Vagina (tissue), 2 donors: ENCODE measurements around the gene CARD11. TPM values are rescaled to one million over a fixed set of nuclear protein-coding genes. Genes with fewer than 3 reads are reported as not detected.

ENCODE experiments used
- DNase-seq, 2 donors: peaks; one replicate each; pipeline ENCODE4 v3.0.0-alpha.2; 2017; ENCODE audit errors: extremely low spot score in 2 of 2
- H3K27ac ChIP-seq: fragments of 200-600 bp; sonication (generic); one replicate; pipeline ENCODE4 v1.5.1; 2019
- H3K27me3 ChIP-seq: fragments of 200-600 bp; sonication (generic); one replicate; pipeline ENCODE4 v1.5.1; 2019
- H3K36me3 ChIP-seq, 2 donors: fragments of 200-600 bp; sonication (generic); one replicate each; pipeline ENCODE4 v1.5.1; 2017 to 2019
- H3K4me1 ChIP-seq: fragments of 200-600 bp; sonication (generic); one replicate; pipeline ENCODE4 v1.5.1; 2019
- H3K4me3 ChIP-seq, 2 donors: fragments of 200-600 bp; sonication (generic); 1 replicate in 1 of 2; 2 replicates in 1 of 2; pipeline ENCODE4 v1.5.1; 2016 to 2019
- H3K9me3 ChIP-seq: fragments of 200-600 bp; sonication (generic); one replicate; pipeline ENCODE4 v1.5.1; 2019
- POLR2A ChIP-seq, 2 donors: fragments of 450-650 bp; IDR thresholded peaks; one replicate each; pipeline ENCODE4 v1.6.1; 2017; ENCODE audit warnings: antibody characterized with exemption in 2 of 2, mild to moderate bottlenecking in 2 of 2, moderate library complexity in 2 of 2
- POLR2AphosphoS5 ChIP-seq, 2 donors: sonication (generic); formaldehyde crosslinking; IDR thresholded peaks; one replicate each; pipeline ENCODE4 v1.9.0; 2017; ENCODE audit warnings: antibody characterized with exemption in 2 of 2, mild to moderate bottlenecking in 2 of 2, low read depth in 1 of 2; ENCODE audit not compliant: insufficient read depth in 1 of 2
- intact Hi-C: fragments of 100-400 bp; cut with DNase I; formaldehyde crosslinking; loops from one replicate; pipeline ENCODE4 v1.15.1; 2023
- total RNA-seq: library from RNA; depleted of rRNA; stranded (reverse); fragments of >200 nt; gene quantifications from one replicate; pipeline ENCODE4 v1.2.3, GENCODE V29; 2016
- TF ChIP-seq, protein P1 (sequence below), 3 experiments: fragments of 450-650 bp in 2 of 3; fragments of 200-600 bp in 1 of 3; sonication (generic) in 1 of 3; IDR thresholded peaks; one replicate each; pipeline ENCODE4 v1.5.1; 2017 to 2019; ENCODE audit warnings: antibody characterized with exemption in 3 of 3, mild to moderate bottlenecking in 2 of 3, moderate library complexity in 2 of 3

The CARD11 gene
- 2.9 TPM for total RNA-seq

DNA sequence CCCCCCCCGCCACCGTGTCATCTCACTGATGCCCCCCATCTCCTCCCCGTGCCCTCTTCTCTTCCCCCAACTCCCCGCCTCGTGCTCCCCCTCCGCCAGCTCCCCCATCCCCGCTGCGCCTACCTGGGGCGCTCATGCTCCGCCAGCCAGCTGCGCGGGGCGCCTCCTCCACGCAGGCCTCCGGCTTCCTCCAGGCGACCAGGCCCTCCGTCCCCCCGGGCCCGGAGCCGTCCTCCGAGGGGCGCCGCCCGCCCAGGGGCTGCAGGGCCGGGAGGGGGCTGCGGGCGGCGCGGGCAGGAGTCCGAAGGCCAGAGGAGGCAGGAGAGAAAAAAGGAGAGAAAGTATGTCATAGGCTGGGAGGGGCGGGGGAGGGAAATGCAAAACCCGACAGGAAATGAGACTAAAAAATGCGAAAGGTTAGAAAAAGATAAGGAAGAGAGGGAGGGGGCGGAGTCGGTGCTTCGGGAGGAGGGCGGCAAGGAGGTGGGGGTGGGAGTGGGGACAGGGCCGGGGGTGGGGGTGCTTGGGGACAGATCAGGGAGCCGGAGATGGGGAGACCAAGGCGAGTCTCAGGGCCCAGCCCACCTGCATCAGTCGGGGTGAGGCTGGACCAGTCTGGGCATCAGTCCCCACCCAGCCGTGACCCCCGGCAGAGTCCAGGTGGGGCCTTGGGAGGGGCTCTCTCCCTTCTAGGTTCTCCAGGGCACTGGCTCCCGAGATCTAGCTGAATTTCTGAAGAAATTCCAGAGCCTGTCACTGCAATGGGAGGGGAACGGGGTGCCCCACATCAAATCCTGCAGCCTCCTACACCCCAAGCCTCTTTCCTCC is at the start of gene CARD11:
CARD11 (minus strand) TSS at position 324 of the 828 bp plus-strand sequence. CDS start 85,361 bp downstream, outside the sequence.
- Histone ChIP-seq H3K27me3 (no peaks in the 10 kb centered on the region), H3K4me1 (peaks cover 12% of the 10 kb centered on the region), H3K4me3 (peak within 1 kb of the TSS in 1 of 2 donors; percentile 32), H3K27ac (no peak within 1 kb of the TSS), H3K36me3 (no peaks in the 10 kb centered on the region), H3K9me3 (no peaks in the 10 kb centered on the region)
- intact Hi-C loops, result no loop called here
- TF ChIP-seq POLR2A (IDR thresholded peaks at IDR 0.05) (no peak), POLR2AphosphoS5 (IDR thresholded peaks at IDR 0.05; ENCODE audit: insufficient read depth in 1 of 2, low read depth in 1 of 2) (no peak)
- TF ChIP-seq, protein P1, sequence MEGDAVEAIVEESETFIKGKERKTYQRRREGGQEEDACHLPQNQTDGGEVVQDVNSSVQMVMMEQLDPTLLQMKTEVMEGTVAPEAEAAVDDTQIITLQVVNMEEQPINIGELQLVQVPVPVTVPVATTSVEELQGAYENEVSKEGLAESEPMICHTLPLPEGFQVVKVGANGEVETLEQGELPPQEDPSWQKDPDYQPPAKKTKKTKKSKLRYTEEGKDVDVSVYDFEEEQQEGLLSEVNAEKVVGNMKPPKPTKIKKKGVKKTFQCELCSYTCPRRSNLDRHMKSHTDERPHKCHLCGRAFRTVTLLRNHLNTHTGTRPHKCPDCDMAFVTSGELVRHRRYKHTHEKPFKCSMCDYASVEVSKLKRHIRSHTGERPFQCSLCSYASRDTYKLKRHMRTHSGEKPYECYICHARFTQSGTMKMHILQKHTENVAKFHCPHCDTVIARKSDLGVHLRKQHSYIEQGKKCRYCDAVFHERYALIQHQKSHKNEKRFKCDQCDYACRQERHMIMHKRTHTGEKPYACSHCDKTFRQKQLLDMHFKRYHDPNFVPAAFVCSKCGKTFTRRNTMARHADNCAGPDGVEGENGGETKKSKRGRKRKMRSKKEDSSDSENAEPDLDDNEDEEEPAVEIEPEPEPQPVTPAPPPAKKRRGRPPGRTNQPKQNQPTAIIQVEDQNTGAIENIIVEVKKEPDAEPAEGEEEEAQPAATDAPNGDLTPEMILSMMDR (IDR thresholded peaks at IDR 0.05), result no peak
- no peak for DNase-seq

DNA sequence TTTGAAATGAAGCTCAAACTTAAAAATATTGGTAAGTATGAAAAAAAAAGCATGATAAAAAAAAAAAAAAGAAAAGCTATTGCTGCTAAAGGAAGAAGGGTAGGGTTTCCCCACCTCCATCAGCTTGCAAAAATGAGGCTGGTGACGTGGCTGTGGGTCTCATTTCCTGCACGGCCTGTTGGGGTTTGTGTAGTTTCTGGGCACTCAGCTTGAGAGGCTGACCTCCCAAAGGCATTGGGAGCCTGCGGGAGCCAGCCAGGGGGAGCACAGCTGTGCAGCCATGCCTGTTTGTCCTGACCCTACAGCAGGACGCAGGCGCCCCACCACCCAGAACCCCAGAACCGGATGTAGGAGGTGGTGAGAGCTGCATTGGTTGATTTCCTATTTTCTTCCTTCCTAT is 48.8 kb upstream of the CARD11 start:
- intact Hi-C loops, result no loop called here
- no peak for TF ChIP-seq POLR2A (IDR thresholded peaks at IDR 0.05)
- peak in 1 of 2 donors; percentile 44 for TF ChIP-seq POLR2AphosphoS5 (IDR thresholded peaks at IDR 0.05; ENCODE audit: insufficient read depth in 1 of 2, low read depth in 1 of 2)
- Histone ChIP-seq H3K4me1 (no peaks in the 10 kb centered on the region), H3K4me3 (no peak overlapping the region), H3K9me3 (no peaks in the 10 kb centered on the region), H3K27me3 (no peaks in the 10 kb centered on the region), H3K36me3 (no peaks in the 10 kb centered on the region), H3K27ac (no peak overlapping the region)
- no peak for DNase-seq

DNA sequence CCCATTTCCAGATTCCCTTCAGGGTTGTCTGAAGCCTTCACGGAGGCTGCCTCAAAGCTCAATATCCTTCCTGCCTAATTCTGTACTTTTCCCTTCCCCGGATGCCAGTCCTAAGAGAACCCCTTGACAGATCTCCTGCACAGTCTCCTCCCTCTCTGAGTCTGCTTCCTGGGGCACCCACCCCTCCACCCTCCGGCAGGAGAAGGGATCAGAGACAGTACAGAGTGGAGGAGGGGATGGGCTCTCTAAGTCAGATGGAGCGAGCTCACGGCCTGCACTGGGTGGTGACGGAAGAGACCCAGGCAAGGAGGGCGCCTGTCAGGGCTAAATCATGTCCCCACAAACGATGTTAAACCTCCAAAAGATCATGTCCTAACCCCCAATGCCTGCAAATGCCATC is 48.0 kb upstream of the CARD11 start:
- H3K27ac ChIP-seq, result no peak overlapping the region
- no peak overlapping the region for H3K4me3 ChIP-seq
- no peaks in the 10 kb centered on the region for H3K9me3 ChIP-seq
- no peaks in the 10 kb centered on the region for H3K4me1 ChIP-seq
- H3K27me3 ChIP-seq, result no peaks in the 10 kb centered on the region
- intact Hi-C loops, result no loop called here
- H3K36me3 ChIP-seq, result no peaks in the 10 kb centered on the region
- no peak for DNase-seq
- TF ChIP-seq POLR2AphosphoS5 (IDR thresholded peaks at IDR 0.05; ENCODE audit: insufficient read depth in 1 of 2, low read depth in 1 of 2) (no peak), POLR2A (IDR thresholded peaks at IDR 0.05) (no peak)
- TF ChIP-seq, protein P1 (IDR thresholded peaks at IDR 0.05), result no peak

DNA sequence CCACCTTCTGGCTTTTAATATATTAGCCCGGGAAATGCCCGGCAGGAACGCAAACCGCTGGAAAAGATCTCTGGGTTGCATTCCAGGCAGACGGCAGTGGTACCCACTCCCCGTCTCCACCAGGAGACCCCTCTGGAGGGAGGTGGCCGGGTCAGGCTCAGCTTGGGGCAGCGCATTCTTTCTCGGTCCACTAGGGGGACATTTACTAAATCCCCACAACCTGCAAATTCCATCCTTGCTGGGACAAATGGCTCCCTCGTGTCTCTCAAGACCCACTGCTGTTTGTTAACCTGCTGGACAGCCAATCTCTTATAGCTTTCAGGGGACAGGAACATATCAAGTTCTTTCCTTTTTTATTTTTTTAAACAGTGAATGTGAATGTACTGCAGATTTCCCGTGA is 45.8 kb upstream of the CARD11 start:
- Histone ChIP-seq H3K27ac (no peak overlapping the region), H3K9me3 (no peaks in the 10 kb centered on the region), H3K4me1 (no peaks in the 10 kb centered on the region), H3K36me3 (no peaks in the 10 kb centered on the region), H3K4me3 (no peak overlapping the region), H3K27me3 (no peaks in the 10 kb centered on the region)
- no peak for DNase-seq
- no peak for TF ChIP-seq POLR2A (IDR thresholded peaks at IDR 0.05)
- TF ChIP-seq, protein P1 (IDR thresholded peaks at IDR 0.05), result peak in 1 of 3 experiments; percentile 17
- intact Hi-C loops, result no loop called here

DNA sequence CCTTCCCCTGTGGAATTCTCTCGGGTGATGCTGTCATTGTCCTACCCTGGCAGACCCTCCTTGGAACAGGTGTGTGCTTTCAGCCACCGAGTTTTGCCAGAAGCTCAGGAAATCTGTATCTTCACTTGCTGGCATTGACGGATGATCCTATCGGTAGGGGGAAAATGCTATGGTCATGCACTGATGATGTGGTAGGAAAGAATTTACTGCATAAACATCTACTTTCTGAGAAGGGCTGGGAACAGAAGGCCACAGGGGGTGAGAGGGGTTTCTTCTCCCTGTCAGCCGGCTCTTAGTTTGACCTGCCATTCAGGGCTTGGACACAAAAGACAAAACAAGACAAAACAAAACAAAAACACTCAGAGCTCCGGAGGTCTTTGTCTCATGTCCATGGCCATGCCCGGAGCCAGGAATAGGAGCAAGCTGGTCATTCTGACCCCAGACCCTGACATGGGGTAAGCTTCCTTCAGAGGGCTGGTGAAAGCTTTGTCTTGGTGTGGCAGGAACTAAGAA is 43.6 kb upstream of the CARD11 start:
- H3K4me1 ChIP-seq, result no peaks in the 10 kb centered on the region
- H3K27me3 ChIP-seq, result no peaks in the 10 kb centered on the region
- no peak for DNase-seq
- intact Hi-C loops, result no loop called here
- H3K36me3 ChIP-seq, result no peaks in the 10 kb centered on the region
- H3K4me3 ChIP-seq, result no peak overlapping the region
- H3K9me3 ChIP-seq, result no peaks in the 10 kb centered on the region
- TF ChIP-seq, protein P1 (IDR thresholded peaks at IDR 0.05), result no peak
- TF ChIP-seq POLR2A (IDR thresholded peaks at IDR 0.05) (no peak), POLR2AphosphoS5 (IDR thresholded peaks at IDR 0.05; ENCODE audit: insufficient read depth in 1 of 2, low read depth in 1 of 2) (no peak)
- no peak overlapping the region for H3K27ac ChIP-seq
